ENCODE results near the gene CCDC85C. TPM values are rescaled to one million over a fixed set of nuclear protein-coding genes. Genes with fewer than 3 reads are reported as not detected.

CCDC85C gene
- total RNA-seq, 2 donors from 2014 or later, result 2.7 to 3.6 TPM

- DNase-seq (ENCODE audit: low spot score) (no peak), ATAC-seq (no peak)
- H3K27me3 Mint-ChIP-seq, result no peaks in the 10 kb centered on the region
- H3K4me1 Mint-ChIP-seq (ENCODE audit: low read depth in 2 of 2), result peaks cover 72 to 76% of the 10 kb centered on the region in 2 donors
- H3K27ac Mint-ChIP-seq, result peak overlapping the region; percentile 13 to 81
- H3K4me3 Mint-ChIP-seq, result no peak overlapping the region
- no peaks in the 10 kb centered on the region for H3K9me3 Mint-ChIP-seq
- H3K36me3 Mint-ChIP-seq, result peaks cover 10% of the 10 kb centered on the region
These were observed 136.5 kb downstream of the CCDC85C start for GRCh38 chr14:99467336-99468078.

DNA sequence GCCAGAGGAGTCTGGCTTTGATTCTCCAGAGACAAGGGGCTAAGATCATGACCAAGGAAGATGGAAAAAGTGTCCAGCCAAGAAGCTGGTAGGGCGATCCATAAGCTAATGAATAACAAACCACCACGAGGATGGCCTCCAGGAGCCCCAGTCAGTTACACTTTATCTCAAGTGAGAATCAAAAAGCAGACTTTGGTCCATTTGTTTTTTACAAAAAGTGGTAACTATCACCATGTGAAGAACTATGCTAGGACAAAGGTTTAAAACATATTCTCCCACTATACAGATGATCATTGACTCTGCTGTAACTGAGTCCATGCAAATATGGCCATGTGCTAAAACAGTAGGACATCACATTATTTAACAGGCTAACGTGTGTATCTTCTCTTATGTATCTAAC, 137.2 kb downstream of the CCDC85C start:
- ATAC-seq (no peak), DNase-seq (ENCODE audit: low spot score) (no peak)
- Mint-ChIP-seq H3K4me1 (ENCODE audit: low read depth in 2 of 2) (peaks cover 76 to 80% of the 10 kb centered on the region in 2 donors), H3K36me3 (peaks cover 18% of the 10 kb centered on the region), H3K27me3 (no peaks in the 10 kb centered on the region), H3K9me3 (no peaks in the 10 kb centered on the region), H3K4me3 (no peak overlapping the region), H3K27ac (peak overlapping the region in 1 of 2 donors; percentile 81)

DNA sequence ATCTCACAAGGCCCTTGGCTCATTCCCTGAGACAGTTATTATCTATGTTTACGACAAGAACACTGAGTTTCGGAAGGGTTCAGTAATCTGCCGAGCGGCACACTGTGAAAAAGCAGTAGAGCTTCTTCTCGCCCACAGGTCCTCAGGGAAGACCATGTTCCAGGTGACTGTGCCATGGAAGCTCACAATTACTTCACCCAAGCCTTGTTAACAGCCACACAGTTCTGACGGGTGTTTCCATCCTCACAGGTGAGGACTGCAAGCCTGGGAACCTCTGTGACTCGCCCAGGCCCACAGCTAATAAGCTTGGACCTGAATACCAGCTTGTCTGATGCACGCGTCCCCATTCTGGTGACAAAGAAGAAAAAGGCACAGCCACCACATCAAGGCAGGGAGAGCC, 138.7 kb downstream of the CCDC85C start:
- H3K4me3 Mint-ChIP-seq, result no peak overlapping the region
- H3K4me1 Mint-ChIP-seq (ENCODE audit: low read depth in 2 of 2), result peaks cover 77% of the 10 kb centered on the region in 2 donors
- no peak overlapping the region for H3K27ac Mint-ChIP-seq
- DNase-seq (ENCODE audit: low spot score) (no peak), ATAC-seq (no peak)
- no peaks in the 10 kb centered on the region for H3K27me3 Mint-ChIP-seq
- no peaks in the 10 kb centered on the region for H3K9me3 Mint-ChIP-seq
- H3K36me3 Mint-ChIP-seq, result peaks cover 24% of the 10 kb centered on the region

DNA sequence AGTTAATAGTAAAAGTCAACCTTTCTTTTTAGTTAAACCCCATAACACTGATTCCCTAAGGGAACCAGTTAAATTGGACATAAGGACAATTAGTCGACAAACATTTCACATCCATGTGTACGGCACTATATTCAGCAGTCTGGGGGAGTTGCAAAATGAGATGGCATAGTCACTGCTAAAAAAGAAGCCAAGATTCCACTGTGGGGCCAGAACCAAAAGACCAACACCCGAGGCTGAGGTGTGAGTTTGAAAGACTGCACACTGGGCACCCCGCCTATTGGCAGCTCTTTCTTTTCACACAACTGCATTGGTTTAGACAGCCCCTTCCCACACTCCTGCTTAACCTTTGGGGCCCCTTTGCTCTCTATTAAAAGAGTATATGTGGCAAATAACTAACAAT, 140.0 kb downstream of the CCDC85C start:
- peak overlapping the region; percentile 40 to 78 for H3K27ac Mint-ChIP-seq
- H3K36me3 Mint-ChIP-seq, result peaks cover 24% of the 10 kb centered on the region
- DNase-seq (ENCODE audit: low spot score) (no peak), ATAC-seq (peak in 1 of 2 donors; percentile 57)
- no peaks in the 10 kb centered on the region for H3K9me3 Mint-ChIP-seq
- no peaks in the 10 kb centered on the region for H3K27me3 Mint-ChIP-seq
- peaks cover 65 to 72% of the 10 kb centered on the region in 2 donors for H3K4me1 Mint-ChIP-seq (ENCODE audit: low read depth in 2 of 2)
- H3K4me3 Mint-ChIP-seq, result no peak overlapping the region

DNA sequence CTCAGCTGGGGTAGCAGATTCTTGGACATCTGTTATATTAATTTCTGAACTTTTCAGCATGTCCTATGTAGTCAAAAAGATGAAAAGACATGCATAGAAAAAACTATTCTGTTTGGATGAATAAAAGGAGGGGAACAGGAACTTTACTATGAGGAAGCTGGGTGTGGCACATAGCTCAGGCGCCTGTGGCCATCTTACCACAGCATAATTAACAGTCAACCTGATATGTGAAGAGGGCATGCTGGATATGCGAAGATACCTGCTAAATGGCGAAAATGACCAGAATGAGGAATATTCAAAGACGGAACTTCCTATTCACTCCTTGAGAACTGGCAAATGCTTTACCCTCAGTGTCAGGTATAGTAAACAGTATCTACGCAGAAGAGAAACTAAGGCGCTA, 141.8 kb downstream of the CCDC85C start:
- Mint-ChIP-seq H3K4me3 (peak overlapping the region; percentile 58), H3K27ac (peak overlapping the region; percentile 6 to 22), H3K9me3 (no peaks in the 10 kb centered on the region), H3K36me3 (peaks cover 31% of the 10 kb centered on the region), H3K4me1 (ENCODE audit: low read depth in 2 of 2) (peaks cover 47 to 54% of the 10 kb centered on the region in 2 donors), H3K27me3 (no peaks in the 10 kb centered on the region)
- ATAC-seq, result no peak
- no peak for DNase-seq (ENCODE audit: low spot score)

DNA sequence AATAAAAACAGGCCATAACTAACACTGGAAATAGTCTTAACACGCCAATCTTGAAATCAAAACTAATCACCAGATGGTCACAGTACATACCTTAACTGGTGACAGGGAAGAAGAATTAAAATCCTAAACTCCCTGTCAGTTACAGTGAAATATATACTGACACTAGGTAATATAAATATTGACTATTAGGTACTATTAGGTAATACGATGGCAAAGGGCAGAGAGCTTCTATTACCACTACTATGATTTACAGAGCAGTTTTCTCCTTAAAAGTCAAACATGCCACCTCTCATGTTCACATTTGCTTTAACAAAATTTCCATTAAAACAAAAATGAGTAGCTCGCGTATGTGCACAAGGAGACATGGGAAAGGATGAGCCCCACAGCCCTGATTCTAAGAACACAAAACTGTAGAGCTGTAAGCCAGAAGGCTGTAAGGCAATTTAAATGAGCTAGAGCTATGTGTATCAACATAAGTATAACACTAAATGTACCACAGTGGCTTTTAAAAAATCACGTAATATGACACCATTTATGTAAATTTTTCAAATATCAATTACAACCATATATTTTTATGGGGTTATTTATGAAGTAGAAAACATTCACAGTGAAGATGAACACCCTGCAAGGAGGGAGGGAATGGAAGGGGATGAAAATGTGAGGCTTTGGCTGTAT, 142.5 kb downstream of the CCDC85C start:
- peak overlapping the region; percentile 6 to 22 for H3K27ac Mint-ChIP-seq
- peak overlapping the region; percentile 58 for H3K4me3 Mint-ChIP-seq
- no peak for ATAC-seq
- H3K27me3 Mint-ChIP-seq, result no peaks in the 10 kb centered on the region
- H3K9me3 Mint-ChIP-seq, result no peaks in the 10 kb centered on the region
- peaks cover 37% of the 10 kb centered on the region for H3K36me3 Mint-ChIP-seq
- H3K4me1 Mint-ChIP-seq (ENCODE audit: low read depth in 2 of 2), result peaks cover 44 to 53% of the 10 kb centered on the region in 2 donors
- no peak for DNase-seq (ENCODE audit: low spot score)

GRCh38 chr14:99460793-99461192, 143.2 kb downstream of the CCDC85C start:
- H3K27ac Mint-ChIP-seq, result peak overlapping the region in 1 of 2 donors; percentile 6
- H3K9me3 Mint-ChIP-seq, result no peaks in the 10 kb centered on the region
- peaks cover 39% of the 10 kb centered on the region for H3K36me3 Mint-ChIP-seq
- no peak for DNase-seq (ENCODE audit: low spot score)
- no peak for ATAC-seq
- peaks cover 40 to 46% of the 10 kb centered on the region in 2 donors for H3K4me1 Mint-ChIP-seq (ENCODE audit: low read depth in 2 of 2)
- H3K4me3 Mint-ChIP-seq, result no peak overlapping the region
- no peaks in the 10 kb centered on the region for H3K27me3 Mint-ChIP-seq

- Mint-ChIP-seq H3K27me3 (no peaks in the 10 kb centered on the region), H3K4me3 (no peak overlapping the region), H3K4me1 (ENCODE audit: low read depth in 2 of 2) (peaks cover 37 to 44% of the 10 kb centered on the region in 2 donors), H3K9me3 (no peaks in the 10 kb centered on the region), H3K27ac (no peak overlapping the region), H3K36me3 (peaks cover 44% of the 10 kb centered on the region)
- ATAC-seq, result no peak
- no peak for DNase-seq (ENCODE audit: low spot score)
These were observed 144.4 kb downstream of the CCDC85C start for GRCh38 chr14:99459481-99460100.

DNA sequence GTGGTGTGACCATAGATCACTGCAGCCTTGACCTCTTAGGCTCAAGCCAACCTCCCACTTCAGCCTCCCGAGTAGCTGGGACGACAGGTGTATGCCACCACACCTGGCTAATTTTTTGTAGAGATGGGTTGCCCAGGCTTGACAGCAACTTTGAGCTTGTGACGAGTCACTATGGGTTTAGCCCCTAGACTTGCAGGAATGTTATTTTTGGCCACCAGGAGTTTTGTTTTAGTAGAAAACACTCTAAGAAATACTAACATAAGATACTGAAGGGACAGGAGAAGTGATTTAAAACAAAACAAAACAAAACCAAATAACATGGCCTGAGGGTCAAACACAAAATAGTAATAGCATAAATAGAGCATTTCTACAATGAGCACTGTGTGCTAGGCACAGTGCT, 149.8 kb downstream of the CCDC85C start:
- no peak overlapping the region for H3K4me3 Mint-ChIP-seq
- no peaks in the 10 kb centered on the region for H3K9me3 Mint-ChIP-seq
- peak overlapping the region in 1 of 2 donors; percentile 54 for H3K27ac Mint-ChIP-seq
- peaks cover 20% of the 10 kb centered on the region for H3K36me3 Mint-ChIP-seq
- peaks cover 26 to 28% of the 10 kb centered on the region in 2 donors for H3K4me1 Mint-ChIP-seq (ENCODE audit: low read depth in 2 of 2)
- DNase-seq (ENCODE audit: low spot score) (no peak), ATAC-seq (no peak)
- H3K27me3 Mint-ChIP-seq, result no peaks in the 10 kb centered on the region

GRCh38 chr14:99452968-99453367, 151.0 kb downstream of the CCDC85C start:
- H3K27me3 Mint-ChIP-seq, result no peaks in the 10 kb centered on the region
- peaks cover 21% of the 10 kb centered on the region for H3K36me3 Mint-ChIP-seq
- H3K4me1 Mint-ChIP-seq (ENCODE audit: low read depth in 2 of 2), result peaks cover 34% of the 10 kb centered on the region in 2 donors
- H3K27ac Mint-ChIP-seq, result peak overlapping the region in 1 of 2 donors; percentile 62
- no peak for ATAC-seq
- H3K9me3 Mint-ChIP-seq, result no peaks in the 10 kb centered on the region
- H3K4me3 Mint-ChIP-seq, result no peak overlapping the region
- no peak for DNase-seq (ENCODE audit: low spot score)

DNA sequence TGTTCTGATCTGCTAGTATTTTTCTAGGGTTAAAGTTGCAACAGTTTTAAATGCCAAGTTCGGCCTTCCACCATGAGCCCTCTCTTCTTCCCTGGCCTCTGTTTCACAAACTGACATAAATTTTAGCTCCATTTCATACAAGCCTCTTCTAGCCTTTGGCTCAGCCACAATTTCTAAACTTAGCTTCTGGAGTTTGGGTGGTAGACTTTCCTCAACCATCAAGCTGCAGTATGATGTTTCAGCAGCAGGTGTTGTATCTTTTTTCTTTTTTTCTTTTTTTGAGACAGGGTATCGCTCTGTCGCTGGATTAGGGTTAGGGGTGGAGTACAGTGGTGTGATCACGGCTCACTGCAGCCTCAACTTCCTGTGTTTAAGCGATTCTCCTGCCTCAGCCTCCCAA, 152.8 kb downstream of the CCDC85C start:
- H3K27ac Mint-ChIP-seq, result peak overlapping the region; percentile 59 to 85
- no peak for ATAC-seq
- no peak for DNase-seq (ENCODE audit: low spot score)
- peaks cover 41 to 43% of the 10 kb centered on the region in 2 donors for H3K4me1 Mint-ChIP-seq (ENCODE audit: low read depth in 2 of 2)
- no peak overlapping the region for H3K4me3 Mint-ChIP-seq
- H3K9me3 Mint-ChIP-seq, result no peaks in the 10 kb centered on the region
- no peaks in the 10 kb centered on the region for H3K27me3 Mint-ChIP-seq
- peaks cover 16% of the 10 kb centered on the region for H3K36me3 Mint-ChIP-seq

DNA sequence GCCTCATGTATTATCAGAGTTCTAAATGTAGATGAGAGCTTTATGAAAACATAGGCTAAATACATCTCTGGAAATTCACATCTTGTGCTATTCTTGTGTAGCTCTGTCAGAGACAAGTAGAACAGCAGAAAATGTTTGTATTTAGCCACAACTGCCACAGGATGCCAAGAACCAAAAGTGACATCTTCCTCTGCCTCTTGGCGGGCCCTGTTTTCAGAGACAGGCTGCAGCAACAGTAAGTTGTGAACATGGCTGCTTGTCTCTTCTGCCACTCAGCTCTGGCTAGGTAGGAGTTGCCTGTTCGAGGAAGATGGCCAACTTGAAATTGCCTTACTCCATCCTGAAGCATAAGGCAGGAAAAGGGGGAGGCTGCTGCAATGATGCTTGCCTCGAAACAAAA, 153.7 kb downstream of the CCDC85C start:
- H3K9me3 Mint-ChIP-seq, result no peaks in the 10 kb centered on the region
- peaks cover 15% of the 10 kb centered on the region for H3K36me3 Mint-ChIP-seq
- peak overlapping the region; percentile 59 to 85 for H3K27ac Mint-ChIP-seq
- H3K4me3 Mint-ChIP-seq, result no peak overlapping the region
- ATAC-seq, result no peak
- no peaks in the 10 kb centered on the region for H3K27me3 Mint-ChIP-seq
- no peak for DNase-seq (ENCODE audit: low spot score)
- peaks cover 39 to 43% of the 10 kb centered on the region in 2 donors for H3K4me1 Mint-ChIP-seq (ENCODE audit: low read depth in 2 of 2)

Measured in natural killer cell treated with Interleukin-12 subunit alpha and Interleukin-12 subunit beta and Interleukin-15 and Interleukin-18, amount 100 ng/mL, for 72 hours (primary cell).